Head of caudate nucleus (tissue), 42 donors: ENCODE results near the gene SAMHD1.
"Not testable (repeated sequence)": the region's sequence is repeated elsewhere in the genome, so short reads cannot be mapped to it uniquely, and the experiment has no call there.

Source experiments
- DNase-seq, 42 donors: peaks; one replicate each; pipeline versions ENCODE4 v3.0.0 to v3.0.0-alpha.2; 2020 to 2021; ENCODE audit warnings: mixed read lengths in 7 of 42
- intact Hi-C: fragments of 100-400 bp; cut with DNase I; formaldehyde crosslinking; loops from one replicate; pipeline ENCODE4 v1.15.0; 2022

The SAMHD1 gene

GRCh38 chr20:36881888-36882287, 69.6 kb downstream of the SAMHD1 start:
- no peak for DNase-seq
- intact Hi-C loops, result loop anchor here (10.0 kb wide), 1 partner anchor 277 kb away; the partner anchor contains the start of gene RAB5IF

DNA sequence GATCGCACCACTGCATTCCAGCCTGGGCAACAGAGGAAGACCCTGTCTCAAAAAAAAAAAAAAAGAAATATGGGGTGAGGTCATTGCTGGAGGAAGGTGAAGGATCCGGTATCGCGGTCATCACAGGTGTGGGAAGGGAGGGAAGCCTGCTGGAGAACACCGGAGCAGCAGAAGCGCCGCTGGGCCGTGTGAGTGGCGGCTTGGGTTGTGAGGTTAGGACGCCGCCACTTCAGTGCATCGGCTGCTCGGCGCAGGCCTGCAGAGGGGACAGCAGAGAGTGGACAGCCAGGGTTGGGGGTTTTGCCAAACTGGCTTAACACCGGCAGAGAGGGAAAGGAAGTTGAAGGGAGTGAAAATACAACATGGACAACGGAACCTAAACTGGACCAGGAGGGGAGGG, 70.2 kb downstream of the SAMHD1 start:
- intact Hi-C loops, result loop anchor here (10.0 kb wide), 1 partner anchor 277 kb away; the partner anchor contains the start of gene RAB5IF
- no peak for DNase-seq

- intact Hi-C loops, result loop anchor here (10.0 kb wide), 1 partner anchor 276 kb away; the partner anchor contains the start of gene RAB5IF
- no peak for DNase-seq
Observed at GRCh38 chr20:36880741-36881250, 70.7 kb downstream of the SAMHD1 start.

GRCh38 chr20:36878941-36879340, 72.6 kb downstream of the SAMHD1 start:
- intact Hi-C loops, result no loop called here
- DNase-seq, result no peak

- no peak for DNase-seq
- intact Hi-C loops, result no loop called here
Observed at GRCh38 chr20:36876473-36876833, 75.1 kb downstream of the SAMHD1 start.

DNA sequence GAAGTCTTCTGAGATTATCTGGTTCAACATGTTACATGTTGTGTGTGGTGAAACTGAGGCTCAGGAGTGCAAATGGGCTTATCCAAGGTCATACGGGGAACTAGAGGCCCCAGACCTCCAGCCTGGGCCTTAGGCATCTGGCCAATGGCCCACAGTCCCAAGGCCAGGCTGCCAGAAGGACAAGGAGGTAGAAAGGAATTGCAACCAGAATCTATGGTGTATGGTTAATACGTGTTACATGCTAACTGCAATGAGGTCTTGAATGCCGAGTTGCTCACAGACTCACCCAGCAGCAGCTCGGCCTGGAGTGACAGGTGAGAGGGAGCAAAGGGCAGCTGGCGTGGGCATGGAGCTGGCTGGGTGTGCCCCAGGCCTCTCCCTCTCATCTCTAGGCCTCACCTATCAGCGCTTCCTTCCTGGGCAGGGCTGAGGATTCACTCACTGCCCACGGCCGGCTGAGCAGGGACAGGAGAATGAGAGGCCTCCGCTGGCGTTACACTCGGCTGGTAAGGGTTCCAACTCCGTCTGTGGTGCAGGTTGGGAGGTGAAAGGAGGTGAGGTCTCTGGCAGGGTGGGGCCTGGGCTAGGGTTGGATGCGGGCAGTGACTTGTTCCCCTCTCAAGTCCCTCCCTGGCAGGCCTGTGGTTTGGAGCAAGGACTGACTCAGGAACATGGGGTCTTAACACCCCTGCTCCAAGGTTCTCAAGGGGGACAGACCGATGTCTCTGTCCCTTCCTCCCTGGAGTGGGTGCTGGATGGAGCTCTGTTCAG, 75.6 kb downstream of the SAMHD1 start, which contains the start of gene TLDC2:
Gene TLDC2, plus strand, starts transcription at position 437 of the 771 bp plus-strand sequence. Its CDS starts 37 bp downstream, at position 474.
- DNase-seq, result no peak
- intact Hi-C loops, result no loop called here

GRCh38 chr20:36875093-36875492, 76.4 kb downstream of the SAMHD1 start:
- intact Hi-C loops, result not testable (repeated sequence)

GRCh38 chr20:36873498-36874189, 77.9 kb downstream of the SAMHD1 start:
- no peak for DNase-seq
- intact Hi-C loops, result no loop called here

More at GRCh38 chr20:36875093-36875492, 76.4 kb downstream of the SAMHD1 start:
- not testable (repeated sequence) for DNase-seq

DNA sequence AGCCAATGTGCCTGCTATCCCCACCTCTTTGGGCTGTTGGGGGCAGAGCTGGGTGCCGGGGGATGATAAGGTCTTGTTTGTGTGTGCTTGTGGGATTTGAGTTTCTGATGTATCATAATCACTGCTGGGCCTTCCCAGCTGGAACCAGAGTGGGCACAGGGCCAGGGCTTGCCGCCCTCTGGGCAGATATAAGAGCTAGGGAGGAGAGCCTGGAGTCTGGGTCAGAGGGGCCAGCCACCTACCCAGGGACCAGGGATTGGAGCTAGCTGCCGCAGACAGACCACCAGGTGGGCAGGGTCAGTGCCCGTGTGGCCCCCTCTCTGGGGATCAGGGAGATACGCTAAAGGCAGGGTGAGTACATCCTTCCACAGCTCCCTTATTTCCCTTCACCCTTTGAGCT, 78.7 kb downstream of the SAMHD1 start:
- peak in 1 of 42 donors; percentile 44 for DNase-seq
- intact Hi-C loops, result no loop called here

DNA sequence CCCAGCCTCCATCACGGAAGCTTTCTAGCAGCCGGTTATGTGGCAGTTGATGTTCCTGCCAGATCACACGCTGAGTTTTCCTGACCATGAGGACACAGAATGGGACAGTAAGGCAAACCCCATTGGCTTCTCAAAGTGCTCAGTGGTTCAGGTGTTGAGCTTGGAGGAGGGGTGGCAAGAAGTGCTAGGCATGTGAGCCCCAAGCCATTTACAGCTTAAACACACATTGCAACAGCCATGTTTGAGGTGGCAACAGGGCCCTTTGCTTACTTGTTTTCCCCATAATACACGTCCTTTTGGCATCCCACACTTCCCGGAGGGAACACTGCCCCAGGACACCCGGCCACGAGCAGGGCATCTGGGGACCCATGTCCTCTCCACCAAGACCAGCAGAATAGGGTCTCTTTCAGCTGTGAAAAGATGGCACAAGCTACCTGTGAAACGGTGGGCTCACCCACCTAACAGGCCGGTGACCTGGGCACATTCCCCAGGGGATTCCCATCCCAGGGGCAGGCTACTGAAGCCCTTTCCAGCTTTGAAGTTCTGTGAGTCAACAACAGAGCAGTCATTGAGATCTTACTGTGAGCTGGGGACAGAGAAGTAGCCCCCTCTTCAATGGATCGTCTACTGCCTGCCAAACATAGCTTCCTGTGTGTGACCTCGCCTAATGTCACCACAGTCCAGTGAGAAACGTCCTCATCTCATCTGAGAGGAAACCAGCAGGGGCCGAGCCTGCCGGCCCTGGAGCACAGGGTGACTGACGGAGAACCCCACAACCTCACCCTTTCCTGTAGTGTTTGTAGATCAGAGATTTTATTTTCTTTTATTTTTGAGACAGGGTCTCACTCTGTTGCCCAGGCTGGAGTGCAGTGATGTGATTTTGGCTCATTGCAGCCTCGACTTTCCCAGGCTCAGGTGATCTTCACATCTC, 79.6 kb downstream of the SAMHD1 start:
- DNase-seq, result no peak
- intact Hi-C loops, result no loop called here

GRCh38 chr20:36866681-36867495, 84.6 kb downstream of the SAMHD1 start:
- intact Hi-C loops, result loop anchor here (10.0 kb wide), 1 partner anchor 92 kb away; the partner anchor contains the start of gene DSN1
- DNase-seq, result peak in 1 of 42 donors; percentile 66

DNA sequence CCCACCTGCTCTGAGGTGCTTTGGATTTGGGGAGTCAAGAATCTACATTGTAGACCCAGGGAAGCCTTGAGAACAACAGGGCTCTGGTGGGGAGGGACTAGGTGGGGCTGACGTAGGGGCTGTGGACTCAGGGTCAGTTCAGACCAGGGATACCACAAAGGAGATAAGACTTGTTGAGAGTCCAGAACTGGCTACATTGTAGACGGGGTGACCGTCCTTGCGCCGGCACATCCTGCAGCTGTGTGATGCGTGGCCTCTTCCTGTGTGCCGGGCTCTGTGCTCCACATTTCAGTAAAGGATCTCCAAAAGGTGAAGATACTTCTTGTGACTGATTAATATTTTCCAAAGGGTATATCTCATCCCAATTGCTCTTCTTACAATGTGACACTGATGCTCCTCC, 85.3 kb downstream of the SAMHD1 start:
- intact Hi-C loops, result loop anchor here (10.0 kb wide), 1 partner anchor 91 kb away; the partner anchor contains the start of gene DSN1
- no peak for DNase-seq

- intact Hi-C loops, result loop anchor here (10.0 kb wide), 1 partner anchor 91 kb away; the partner anchor contains the start of gene DSN1
- no peak for DNase-seq
Observed at GRCh38 chr20:36865861-36866149, 85.7 kb downstream of the SAMHD1 start.

- intact Hi-C loops, result loop anchor here (10.0 kb wide), 1 partner anchor 90 kb away; the partner anchor contains the start of gene DSN1
- DNase-seq, result no peak
Observed at GRCh38 chr20:36865076-36865860, 86.2 kb downstream of the SAMHD1 start.

DNA sequence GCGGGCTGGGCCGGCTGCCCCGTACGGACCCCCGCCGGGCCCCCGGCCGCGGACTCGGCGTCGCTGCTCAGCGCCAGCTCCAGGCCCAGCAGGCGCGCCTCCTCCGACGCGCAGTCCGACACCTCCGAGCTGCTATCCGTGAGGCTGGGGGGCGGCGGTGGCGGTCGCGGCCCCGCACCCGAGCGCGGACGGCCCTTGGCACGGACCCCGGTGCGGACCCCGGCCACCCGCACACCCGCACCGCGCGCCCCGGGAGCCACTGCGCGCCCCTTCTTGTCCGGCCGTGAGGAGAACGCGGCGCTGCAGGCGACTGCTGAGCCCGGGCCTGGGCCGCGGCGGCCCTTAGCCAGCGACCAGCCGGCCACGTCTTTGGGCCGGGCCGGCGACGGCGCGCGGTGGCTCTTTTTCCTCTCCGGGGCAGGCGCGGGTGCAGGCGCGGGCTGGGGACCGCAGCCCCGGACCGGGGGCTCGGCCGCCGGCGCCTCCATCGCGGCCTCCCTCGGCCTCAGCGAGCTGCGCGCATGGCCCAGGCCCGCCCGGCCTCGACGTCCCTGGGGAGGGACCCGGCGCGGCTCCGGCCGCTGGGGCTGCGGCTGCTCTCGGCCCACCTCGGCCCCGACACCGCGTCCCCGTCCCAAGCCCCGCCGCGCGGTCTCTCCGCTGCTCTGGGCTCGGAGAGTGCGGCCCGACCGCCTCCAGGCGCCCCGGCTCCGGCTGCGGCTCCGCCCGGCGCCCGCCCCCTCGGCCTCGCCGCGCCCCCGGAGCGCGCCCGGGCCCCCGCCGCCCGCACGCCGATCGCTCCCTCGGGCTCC, 88.4 kb downstream of the SAMHD1 start:
- peak in 1 of 42 donors; percentile 23 for DNase-seq
- intact Hi-C loops, result loop anchor here (10.0 kb wide), 1 partner anchor 88 kb away; the partner anchor contains the start of gene DSN1
